Measurements from ENCODE around the gene DOCK9. TPM values are rescaled to one million over a fixed set of nuclear protein-coding genes. Genes with fewer than 3 reads are reported as not detected.

The DOCK9 gene
- total RNA-seq, 1 experiment from 2014 or later: 36.6 TPM

DNA sequence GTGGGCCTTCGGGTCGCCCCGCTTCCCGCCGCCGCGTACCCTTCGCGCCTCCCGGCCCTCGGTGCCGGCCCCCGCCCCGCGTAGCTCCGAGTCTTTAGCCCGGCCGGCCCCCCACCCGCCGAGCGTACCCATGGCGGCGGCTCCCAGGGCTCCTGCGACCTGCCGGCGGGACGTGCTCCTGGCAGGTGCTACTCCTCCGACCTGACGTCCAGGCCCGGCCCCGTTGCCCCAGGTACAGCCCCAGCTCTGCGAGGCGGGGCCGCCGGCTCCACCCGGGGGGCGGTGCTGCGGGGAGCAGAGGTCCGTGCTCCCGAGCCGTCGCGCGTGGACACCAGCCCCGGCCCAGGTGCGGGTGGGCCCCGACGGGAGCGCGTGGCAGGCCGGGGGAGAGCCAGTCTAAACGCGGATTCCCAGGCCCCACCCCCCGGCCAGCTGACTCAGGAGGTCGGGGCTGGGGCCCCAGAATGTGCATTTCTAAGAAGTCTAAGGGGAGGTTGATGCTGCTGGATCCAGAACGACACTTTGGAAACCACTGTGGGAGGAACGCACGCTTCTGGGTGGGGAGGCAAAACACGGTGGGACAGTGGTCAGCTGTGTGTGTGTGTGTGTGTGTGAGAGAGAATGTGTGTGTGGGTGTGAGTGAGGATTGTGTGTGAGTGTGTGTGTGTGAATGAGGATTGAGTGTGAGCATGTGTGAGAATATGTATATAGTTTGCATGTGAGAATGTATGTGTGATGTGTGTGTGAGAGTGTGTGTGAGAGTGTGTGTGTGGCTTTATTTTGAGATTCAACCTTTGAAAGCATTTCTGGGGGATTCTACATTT is 225.2 kb downstream of the DOCK9 start, which contains the start of gene SLC15A1:
SLC15A1 (minus strand) TSS at position 206 of the 824 bp plus-strand sequence; CDS start at position 132, 74 bp downstream.
- DNase-seq (ENCODE audit: low spot score) (peak; percentile 49), ATAC-seq (peak; percentile 66)
- H3K4me3 Mint-ChIP-seq: peak within 1 kb of the TSS; percentile 70
- peaks cover 14% of the 10 kb centered on the region for H3K4me1 Mint-ChIP-seq
- peaks cover 19% of the 10 kb centered on the region for H3K9me3 Mint-ChIP-seq
- ChIA-PET CTCF (interaction anchor here (1.0 to 2.2 kb wide), 6 partner anchors 11 to 307 kb away, joined by 3 to 9 read pairs (median 4); no protein-coding TSS in a partner anchor), POLR2A (no interaction called here)
- H3K27me3 Mint-ChIP-seq (ENCODE audit: low read depth): peaks cover 33% of the 10 kb centered on the region
- no peak within 1 kb of the TSS for H3K27ac Mint-ChIP-seq
- H3K36me3 Mint-ChIP-seq: peaks cover 5% of the 10 kb centered on the region; the same call in 1 of the 2 replicates
- TF ChIP-seq ZNF416 (CRISPR knock-in tag; IDR thresholded peaks at IDR 0.05): no peak
- no peak for TF ChIP-seq ZNF138 (CRISPR knock-in tag; conservative IDR thresholded peaks at IDR 0.05)
- no peak for TF ChIP-seq ZNF396 (CRISPR knock-in tag; IDR thresholded peaks at IDR 0.05; ENCODE audit: borderline replicate concordance)
- TF ChIP-seq, protein P1, sequence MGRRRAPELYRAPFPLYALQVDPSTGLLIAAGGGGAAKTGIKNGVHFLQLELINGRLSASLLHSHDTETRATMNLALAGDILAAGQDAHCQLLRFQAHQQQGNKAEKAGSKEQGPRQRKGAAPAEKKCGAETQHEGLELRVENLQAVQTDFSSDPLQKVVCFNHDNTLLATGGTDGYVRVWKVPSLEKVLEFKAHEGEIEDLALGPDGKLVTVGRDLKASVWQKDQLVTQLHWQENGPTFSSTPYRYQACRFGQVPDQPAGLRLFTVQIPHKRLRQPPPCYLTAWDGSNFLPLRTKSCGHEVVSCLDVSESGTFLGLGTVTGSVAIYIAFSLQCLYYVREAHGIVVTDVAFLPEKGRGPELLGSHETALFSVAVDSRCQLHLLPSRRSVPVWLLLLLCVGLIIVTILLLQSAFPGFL (CRISPR knock-in tag; IDR thresholded peaks at IDR 0.05; ENCODE audit: borderline replicate concordance): no peak
- TF ChIP-seq, protein P2, sequence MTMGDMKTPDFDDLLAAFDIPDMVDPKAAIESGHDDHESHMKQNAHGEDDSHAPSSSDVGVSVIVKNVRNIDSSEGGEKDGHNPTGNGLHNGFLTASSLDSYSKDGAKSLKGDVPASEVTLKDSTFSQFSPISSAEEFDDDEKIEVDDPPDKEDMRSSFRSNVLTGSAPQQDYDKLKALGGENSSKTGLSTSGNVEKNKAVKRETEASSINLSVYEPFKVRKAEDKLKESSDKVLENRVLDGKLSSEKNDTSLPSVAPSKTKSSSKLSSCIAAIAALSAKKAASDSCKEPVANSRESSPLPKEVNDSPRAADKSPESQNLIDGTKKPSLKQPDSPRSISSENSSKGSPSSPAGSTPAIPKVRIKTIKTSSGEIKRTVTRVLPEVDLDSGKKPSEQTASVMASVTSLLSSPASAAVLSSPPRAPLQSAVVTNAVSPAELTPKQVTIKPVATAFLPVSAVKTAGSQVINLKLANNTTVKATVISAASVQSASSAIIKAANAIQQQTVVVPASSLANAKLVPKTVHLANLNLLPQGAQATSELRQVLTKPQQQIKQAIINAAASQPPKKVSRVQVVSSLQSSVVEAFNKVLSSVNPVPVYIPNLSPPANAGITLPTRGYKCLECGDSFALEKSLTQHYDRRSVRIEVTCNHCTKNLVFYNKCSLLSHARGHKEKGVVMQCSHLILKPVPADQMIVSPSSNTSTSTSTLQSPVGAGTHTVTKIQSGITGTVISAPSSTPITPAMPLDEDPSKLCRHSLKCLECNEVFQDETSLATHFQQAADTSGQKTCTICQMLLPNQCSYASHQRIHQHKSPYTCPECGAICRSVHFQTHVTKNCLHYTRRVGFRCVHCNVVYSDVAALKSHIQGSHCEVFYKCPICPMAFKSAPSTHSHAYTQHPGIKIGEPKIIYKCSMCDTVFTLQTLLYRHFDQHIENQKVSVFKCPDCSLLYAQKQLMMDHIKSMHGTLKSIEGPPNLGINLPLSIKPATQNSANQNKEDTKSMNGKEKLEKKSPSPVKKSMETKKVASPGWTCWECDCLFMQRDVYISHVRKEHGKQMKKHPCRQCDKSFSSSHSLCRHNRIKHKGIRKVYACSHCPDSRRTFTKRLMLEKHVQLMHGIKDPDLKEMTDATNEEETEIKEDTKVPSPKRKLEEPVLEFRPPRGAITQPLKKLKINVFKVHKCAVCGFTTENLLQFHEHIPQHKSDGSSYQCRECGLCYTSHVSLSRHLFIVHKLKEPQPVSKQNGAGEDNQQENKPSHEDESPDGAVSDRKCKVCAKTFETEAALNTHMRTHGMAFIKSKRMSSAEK (CRISPR knock-in tag; IDR thresholded peaks at IDR 0.05; ENCODE audit: borderline replicate concordance): no peak
- no peak for TF ChIP-seq ZNF423 (CRISPR knock-in tag; IDR thresholded peaks at IDR 0.05)
- TF ChIP-seq, protein P3, sequence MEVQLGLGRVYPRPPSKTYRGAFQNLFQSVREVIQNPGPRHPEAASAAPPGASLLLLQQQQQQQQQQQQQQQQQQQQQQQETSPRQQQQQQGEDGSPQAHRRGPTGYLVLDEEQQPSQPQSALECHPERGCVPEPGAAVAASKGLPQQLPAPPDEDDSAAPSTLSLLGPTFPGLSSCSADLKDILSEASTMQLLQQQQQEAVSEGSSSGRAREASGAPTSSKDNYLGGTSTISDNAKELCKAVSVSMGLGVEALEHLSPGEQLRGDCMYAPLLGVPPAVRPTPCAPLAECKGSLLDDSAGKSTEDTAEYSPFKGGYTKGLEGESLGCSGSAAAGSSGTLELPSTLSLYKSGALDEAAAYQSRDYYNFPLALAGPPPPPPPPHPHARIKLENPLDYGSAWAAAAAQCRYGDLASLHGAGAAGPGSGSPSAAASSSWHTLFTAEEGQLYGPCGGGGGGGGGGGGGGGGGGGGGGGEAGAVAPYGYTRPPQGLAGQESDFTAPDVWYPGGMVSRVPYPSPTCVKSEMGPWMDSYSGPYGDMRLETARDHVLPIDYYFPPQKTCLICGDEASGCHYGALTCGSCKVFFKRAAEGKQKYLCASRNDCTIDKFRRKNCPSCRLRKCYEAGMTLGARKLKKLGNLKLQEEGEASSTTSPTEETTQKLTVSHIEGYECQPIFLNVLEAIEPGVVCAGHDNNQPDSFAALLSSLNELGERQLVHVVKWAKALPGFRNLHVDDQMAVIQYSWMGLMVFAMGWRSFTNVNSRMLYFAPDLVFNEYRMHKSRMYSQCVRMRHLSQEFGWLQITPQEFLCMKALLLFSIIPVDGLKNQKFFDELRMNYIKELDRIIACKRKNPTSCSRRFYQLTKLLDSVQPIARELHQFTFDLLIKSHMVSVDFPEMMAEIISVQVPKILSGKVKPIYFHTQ (CRISPR knock-in tag; IDR thresholded peaks at IDR 0.05): no peak
- TF ChIP-seq, protein P4, sequence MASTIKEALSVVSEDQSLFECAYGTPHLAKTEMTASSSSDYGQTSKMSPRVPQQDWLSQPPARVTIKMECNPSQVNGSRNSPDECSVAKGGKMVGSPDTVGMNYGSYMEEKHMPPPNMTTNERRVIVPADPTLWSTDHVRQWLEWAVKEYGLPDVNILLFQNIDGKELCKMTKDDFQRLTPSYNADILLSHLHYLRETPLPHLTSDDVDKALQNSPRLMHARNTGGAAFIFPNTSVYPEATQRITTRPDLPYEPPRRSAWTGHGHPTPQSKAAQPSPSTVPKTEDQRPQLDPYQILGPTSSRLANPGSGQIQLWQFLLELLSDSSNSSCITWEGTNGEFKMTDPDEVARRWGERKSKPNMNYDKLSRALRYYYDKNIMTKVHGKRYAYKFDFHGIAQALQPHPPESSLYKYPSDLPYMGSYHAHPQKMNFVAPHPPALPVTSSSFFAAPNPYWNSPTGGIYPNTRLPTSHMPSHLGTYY (CRISPR knock-in tag; IDR thresholded peaks at IDR 0.05): no peak
- TF ChIP-seq, protein P5, sequence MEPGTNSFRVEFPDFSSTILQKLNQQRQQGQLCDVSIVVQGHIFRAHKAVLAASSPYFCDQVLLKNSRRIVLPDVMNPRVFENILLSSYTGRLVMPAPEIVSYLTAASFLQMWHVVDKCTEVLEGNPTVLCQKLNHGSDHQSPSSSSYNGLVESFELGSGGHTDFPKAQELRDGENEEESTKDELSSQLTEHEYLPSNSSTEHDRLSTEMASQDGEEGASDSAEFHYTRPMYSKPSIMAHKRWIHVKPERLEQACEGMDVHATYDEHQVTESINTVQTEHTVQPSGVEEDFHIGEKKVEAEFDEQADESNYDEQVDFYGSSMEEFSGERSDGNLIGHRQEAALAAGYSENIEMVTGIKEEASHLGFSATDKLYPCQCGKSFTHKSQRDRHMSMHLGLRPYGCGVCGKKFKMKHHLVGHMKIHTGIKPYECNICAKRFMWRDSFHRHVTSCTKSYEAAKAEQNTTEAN (CRISPR knock-in tag; IDR thresholded peaks at IDR 0.05): peak; percentile 93; the same call in 1 of the 2 replicates
- TF ChIP-seq, protein P6, sequence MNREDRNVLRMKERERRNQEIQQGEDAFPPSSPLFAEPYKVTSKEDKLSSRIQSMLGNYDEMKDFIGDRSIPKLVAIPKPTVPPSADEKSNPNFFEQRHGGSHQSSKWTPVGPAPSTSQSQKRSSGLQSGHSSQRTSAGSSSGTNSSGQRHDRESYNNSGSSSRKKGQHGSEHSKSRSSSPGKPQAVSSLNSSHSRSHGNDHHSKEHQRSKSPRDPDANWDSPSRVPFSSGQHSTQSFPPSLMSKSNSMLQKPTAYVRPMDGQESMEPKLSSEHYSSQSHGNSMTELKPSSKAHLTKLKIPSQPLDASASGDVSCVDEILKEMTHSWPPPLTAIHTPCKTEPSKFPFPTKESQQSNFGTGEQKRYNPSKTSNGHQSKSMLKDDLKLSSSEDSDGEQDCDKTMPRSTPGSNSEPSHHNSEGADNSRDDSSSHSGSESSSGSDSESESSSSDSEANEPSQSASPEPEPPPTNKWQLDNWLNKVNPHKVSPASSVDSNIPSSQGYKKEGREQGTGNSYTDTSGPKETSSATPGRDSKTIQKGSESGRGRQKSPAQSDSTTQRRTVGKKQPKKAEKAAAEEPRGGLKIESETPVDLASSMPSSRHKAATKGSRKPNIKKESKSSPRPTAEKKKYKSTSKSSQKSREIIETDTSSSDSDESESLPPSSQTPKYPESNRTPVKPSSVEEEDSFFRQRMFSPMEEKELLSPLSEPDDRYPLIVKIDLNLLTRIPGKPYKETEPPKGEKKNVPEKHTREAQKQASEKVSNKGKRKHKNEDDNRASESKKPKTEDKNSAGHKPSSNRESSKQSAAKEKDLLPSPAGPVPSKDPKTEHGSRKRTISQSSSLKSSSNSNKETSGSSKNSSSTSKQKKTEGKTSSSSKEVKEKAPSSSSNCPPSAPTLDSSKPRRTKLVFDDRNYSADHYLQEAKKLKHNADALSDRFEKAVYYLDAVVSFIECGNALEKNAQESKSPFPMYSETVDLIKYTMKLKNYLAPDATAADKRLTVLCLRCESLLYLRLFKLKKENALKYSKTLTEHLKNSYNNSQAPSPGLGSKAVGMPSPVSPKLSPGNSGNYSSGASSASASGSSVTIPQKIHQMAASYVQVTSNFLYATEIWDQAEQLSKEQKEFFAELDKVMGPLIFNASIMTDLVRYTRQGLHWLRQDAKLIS (CRISPR knock-in tag; IDR thresholded peaks at IDR 0.05; ENCODE audit: borderline replicate concordance): no peak
- TF ChIP-seq, protein P7, sequence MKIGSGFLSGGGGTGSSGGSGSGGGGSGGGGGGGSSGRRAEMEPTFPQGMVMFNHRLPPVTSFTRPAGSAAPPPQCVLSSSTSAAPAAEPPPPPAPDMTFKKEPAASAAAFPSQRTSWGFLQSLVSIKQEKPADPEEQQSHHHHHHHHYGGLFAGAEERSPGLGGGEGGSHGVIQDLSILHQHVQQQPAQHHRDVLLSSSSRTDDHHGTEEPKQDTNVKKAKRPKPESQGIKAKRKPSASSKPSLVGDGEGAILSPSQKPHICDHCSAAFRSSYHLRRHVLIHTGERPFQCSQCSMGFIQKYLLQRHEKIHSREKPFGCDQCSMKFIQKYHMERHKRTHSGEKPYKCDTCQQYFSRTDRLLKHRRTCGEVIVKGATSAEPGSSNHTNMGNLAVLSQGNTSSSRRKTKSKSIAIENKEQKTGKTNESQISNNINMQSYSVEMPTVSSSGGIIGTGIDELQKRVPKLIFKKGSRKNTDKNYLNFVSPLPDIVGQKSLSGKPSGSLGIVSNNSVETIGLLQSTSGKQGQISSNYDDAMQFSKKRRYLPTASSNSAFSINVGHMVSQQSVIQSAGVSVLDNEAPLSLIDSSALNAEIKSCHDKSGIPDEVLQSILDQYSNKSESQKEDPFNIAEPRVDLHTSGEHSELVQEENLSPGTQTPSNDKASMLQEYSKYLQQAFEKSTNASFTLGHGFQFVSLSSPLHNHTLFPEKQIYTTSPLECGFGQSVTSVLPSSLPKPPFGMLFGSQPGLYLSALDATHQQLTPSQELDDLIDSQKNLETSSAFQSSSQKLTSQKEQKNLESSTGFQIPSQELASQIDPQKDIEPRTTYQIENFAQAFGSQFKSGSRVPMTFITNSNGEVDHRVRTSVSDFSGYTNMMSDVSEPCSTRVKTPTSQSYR (CRISPR knock-in tag; IDR thresholded peaks at IDR 0.05): no peak
- TF ChIP-seq, protein P8, sequence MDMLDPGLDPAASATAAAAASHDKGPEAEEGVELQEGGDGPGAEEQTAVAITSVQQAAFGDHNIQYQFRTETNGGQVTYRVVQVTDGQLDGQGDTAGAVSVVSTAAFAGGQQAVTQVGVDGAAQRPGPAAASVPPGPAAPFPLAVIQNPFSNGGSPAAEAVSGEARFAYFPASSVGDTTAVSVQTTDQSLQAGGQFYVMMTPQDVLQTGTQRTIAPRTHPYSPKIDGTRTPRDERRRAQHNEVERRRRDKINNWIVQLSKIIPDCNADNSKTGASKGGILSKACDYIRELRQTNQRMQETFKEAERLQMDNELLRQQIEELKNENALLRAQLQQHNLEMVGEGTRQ (CRISPR knock-in tag; IDR thresholded peaks at IDR 0.05): 0 out of 2 replicates have a peak, but pooled peaks have one; percentile 11
- TF ChIP-seq, protein P9, sequence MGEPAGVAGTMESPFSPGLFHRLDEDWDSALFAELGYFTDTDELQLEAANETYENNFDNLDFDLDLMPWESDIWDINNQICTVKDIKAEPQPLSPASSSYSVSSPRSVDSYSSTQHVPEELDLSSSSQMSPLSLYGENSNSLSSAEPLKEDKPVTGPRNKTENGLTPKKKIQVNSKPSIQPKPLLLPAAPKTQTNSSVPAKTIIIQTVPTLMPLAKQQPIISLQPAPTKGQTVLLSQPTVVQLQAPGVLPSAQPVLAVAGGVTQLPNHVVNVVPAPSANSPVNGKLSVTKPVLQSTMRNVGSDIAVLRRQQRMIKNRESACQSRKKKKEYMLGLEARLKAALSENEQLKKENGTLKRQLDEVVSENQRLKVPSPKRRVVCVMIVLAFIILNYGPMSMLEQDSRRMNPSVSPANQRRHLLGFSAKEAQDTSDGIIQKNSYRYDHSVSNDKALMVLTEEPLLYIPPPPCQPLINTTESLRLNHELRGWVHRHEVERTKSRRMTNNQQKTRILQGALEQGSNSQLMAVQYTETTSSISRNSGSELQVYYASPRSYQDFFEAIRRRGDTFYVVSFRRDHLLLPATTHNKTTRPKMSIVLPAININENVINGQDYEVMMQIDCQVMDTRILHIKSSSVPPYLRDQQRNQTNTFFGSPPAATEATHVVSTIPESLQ (CRISPR knock-in tag; IDR thresholded peaks at IDR 0.05): no peak

Data from WTC11 (cell line).